Osteocyte (in vitro differentiated cells): ENCODE data around the gene TIGD6. TPM values are rescaled to one million over a fixed set of nuclear protein-coding genes. Genes with fewer than 3 reads are reported as not detected.

Source experiments
- DNase-seq: peaks from one replicate; pipeline ENCODE4 v3.0.0; 2021; ENCODE audit warnings: mixed read lengths; ENCODE audit not compliant: unreplicated experiment; ENCODE audit errors: extremely low spot score
- H3K27ac Mint-ChIP-seq: one replicate; pipeline ENCODE4 v1.8.0; 2021; ENCODE audit warnings: mild to moderate bottlenecking, mixed read lengths; ENCODE audit not compliant: unreplicated experiment
- H3K27me3 Mint-ChIP-seq: one replicate; pipeline ENCODE4 v1.8.0; 2021; ENCODE audit warnings: mixed read lengths; ENCODE audit not compliant: unreplicated experiment
- H3K36me3 Mint-ChIP-seq: one replicate; pipeline ENCODE4 v1.8.0; 2021; ENCODE audit warnings: mixed read lengths; ENCODE audit not compliant: unreplicated experiment
- H3K4me1 Mint-ChIP-seq: one replicate; pipeline ENCODE4 v1.8.0; 2021; ENCODE audit warnings: mixed read lengths; ENCODE audit not compliant: unreplicated experiment
- H3K4me3 Mint-ChIP-seq: one replicate; pipeline ENCODE4 v1.8.0; 2021; ENCODE audit warnings: mild to moderate bottlenecking, moderate library complexity, mixed read lengths; ENCODE audit not compliant: unreplicated experiment
- H3K9me3 Mint-ChIP-seq: one replicate; pipeline ENCODE4 v1.8.0; 2021; ENCODE audit warnings: mixed read lengths; ENCODE audit not compliant: unreplicated experiment
- total RNA-seq: library from RNA; stranded (reverse); gene quantifications from 2 replicates; pipeline ENCODE4 v1.2.1, GENCODE V29; 2021
- TF ChIP-seq, protein P1 (sequence below): fragments of 200-600 bp; sonication (generic); IDR thresholded peaks from 2 replicates; pipeline ENCODE4 v1.5.0; 2021; ENCODE audit warnings: antibody characterized with exemption, mild to moderate bottlenecking, moderate library complexity

TIGD6 gene
- total RNA-seq, 1 donor from 2014 or later, result 5.9 TPM

DNA sequence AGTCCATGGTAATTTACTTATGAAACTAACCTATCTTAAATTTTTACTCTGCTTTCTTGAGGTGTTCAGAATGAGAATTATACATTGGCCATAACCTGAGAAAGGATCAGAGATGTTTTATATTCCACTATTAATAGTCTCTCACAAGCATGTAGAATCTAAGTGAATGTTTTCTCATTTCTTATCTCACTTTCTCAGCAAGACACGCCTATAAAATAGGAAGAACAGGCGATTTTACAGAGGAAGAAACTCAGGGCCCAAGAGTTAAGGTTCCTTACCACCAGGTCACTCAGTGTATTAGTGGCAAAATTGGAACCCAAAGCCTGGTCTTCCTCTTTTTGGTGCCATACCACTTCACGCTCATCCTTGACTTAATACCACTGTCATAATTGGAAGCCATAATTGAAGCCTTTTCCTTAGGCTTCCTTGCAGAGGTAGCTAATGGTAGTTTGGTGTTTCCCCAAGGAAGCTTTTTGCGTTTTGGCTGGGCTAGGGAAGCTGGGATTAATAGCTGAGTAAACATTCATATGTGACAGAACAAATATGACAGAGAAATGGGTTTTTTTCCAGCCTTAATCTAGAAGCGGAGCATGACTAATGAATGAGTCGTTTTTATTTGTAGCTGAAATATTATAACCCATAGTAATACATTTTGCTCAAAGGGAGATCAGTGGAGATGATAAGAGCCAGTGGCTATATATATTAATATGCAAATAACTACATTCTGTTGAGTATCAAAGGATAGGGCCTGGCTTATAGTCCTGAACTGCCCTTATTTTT is 17.0 kb upstream of the TIGD6 start:
- no peak overlapping the region for H3K27ac Mint-ChIP-seq
- TF ChIP-seq, protein P1, sequence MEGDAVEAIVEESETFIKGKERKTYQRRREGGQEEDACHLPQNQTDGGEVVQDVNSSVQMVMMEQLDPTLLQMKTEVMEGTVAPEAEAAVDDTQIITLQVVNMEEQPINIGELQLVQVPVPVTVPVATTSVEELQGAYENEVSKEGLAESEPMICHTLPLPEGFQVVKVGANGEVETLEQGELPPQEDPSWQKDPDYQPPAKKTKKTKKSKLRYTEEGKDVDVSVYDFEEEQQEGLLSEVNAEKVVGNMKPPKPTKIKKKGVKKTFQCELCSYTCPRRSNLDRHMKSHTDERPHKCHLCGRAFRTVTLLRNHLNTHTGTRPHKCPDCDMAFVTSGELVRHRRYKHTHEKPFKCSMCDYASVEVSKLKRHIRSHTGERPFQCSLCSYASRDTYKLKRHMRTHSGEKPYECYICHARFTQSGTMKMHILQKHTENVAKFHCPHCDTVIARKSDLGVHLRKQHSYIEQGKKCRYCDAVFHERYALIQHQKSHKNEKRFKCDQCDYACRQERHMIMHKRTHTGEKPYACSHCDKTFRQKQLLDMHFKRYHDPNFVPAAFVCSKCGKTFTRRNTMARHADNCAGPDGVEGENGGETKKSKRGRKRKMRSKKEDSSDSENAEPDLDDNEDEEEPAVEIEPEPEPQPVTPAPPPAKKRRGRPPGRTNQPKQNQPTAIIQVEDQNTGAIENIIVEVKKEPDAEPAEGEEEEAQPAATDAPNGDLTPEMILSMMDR, result no peak
- peaks cover 14% of the 10 kb centered on the region for H3K9me3 Mint-ChIP-seq
- no peak for DNase-seq
- no peaks in the 10 kb centered on the region for H3K27me3 Mint-ChIP-seq
- no peak overlapping the region for H3K4me3 Mint-ChIP-seq
- H3K4me1 Mint-ChIP-seq, result peaks cover 27% of the 10 kb centered on the region
- H3K36me3 Mint-ChIP-seq, result peaks cover 90% of the 10 kb centered on the region

DNA sequence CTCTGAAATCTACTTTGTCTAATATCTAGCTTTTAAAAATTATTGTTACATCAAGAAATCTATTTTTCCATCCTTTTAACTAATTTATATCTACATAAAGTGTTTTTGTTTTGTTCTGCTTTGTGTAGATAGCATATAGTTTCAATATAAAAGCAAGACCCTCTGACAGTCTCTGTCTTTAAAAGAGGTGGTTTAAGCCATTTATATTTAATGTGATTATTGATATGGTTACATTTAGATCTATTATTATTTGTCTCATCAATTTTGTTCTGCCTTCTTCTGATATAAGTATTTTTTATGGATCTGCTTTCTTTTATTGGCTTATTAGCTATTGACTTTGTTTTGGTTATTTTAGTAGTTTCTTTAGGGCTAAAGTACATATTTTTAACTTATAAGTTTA is 16.1 kb upstream of the TIGD6 start:
- DNase-seq, result no peak
- H3K9me3 Mint-ChIP-seq, result peaks cover 14% of the 10 kb centered on the region
- H3K4me1 Mint-ChIP-seq, result peaks cover 18% of the 10 kb centered on the region
- H3K36me3 Mint-ChIP-seq, result peaks cover 88% of the 10 kb centered on the region
- TF ChIP-seq, protein P1, result no peak
- H3K4me3 Mint-ChIP-seq, result no peak overlapping the region
- no peaks in the 10 kb centered on the region for H3K27me3 Mint-ChIP-seq
- H3K27ac Mint-ChIP-seq, result no peak overlapping the region

GRCh38 chr5:150015415-150015814 is 15.0 kb upstream of the TIGD6 start:
- no peak overlapping the region for H3K4me3 Mint-ChIP-seq
- peaks cover 80% of the 10 kb centered on the region for H3K36me3 Mint-ChIP-seq
- peaks cover 14% of the 10 kb centered on the region for H3K9me3 Mint-ChIP-seq
- TF ChIP-seq, protein P1, result no peak
- no peak for DNase-seq
- no peaks in the 10 kb centered on the region for H3K27me3 Mint-ChIP-seq
- H3K4me1 Mint-ChIP-seq, result peaks cover 10% of the 10 kb centered on the region
- no peak overlapping the region for H3K27ac Mint-ChIP-seq

GRCh38 chr5:150014456-150014855 is 14.0 kb upstream of the TIGD6 start:
- H3K36me3 Mint-ChIP-seq, result peaks cover 80% of the 10 kb centered on the region
- TF ChIP-seq, protein P1, result no peak
- DNase-seq, result no peak
- peaks cover 14% of the 10 kb centered on the region for H3K9me3 Mint-ChIP-seq
- H3K27me3 Mint-ChIP-seq, result no peaks in the 10 kb centered on the region
- no peak overlapping the region for H3K27ac Mint-ChIP-seq
- H3K4me3 Mint-ChIP-seq, result no peak overlapping the region
- H3K4me1 Mint-ChIP-seq, result peaks cover 2% of the 10 kb centered on the region

- no peak for DNase-seq
- H3K4me1 Mint-ChIP-seq, result no peaks in the 10 kb centered on the region
- H3K4me3 Mint-ChIP-seq, result no peak overlapping the region
- peaks cover 14% of the 10 kb centered on the region for H3K9me3 Mint-ChIP-seq
- H3K27me3 Mint-ChIP-seq, result no peaks in the 10 kb centered on the region
- H3K27ac Mint-ChIP-seq, result no peak overlapping the region
- TF ChIP-seq, protein P1, result no peak
- H3K36me3 Mint-ChIP-seq, result peaks cover 76% of the 10 kb centered on the region
Measured at GRCh38 chr5:150013931-150014330, 13.5 kb upstream of the TIGD6 start.
